ENCODE results near the gene ABCC9. TPM values are rescaled to one million over a fixed set of nuclear protein-coding genes. Genes with fewer than 3 reads are reported as not detected.
A peak's percentile ranks its signal among the peaks of the same experiment; 100 is the strongest.

Gene ABCC9
- total RNA-seq, 1 donor from 2014 or later = 65.9 TPM

GRCh38 chr12:21884936-21885335 is 56.3 kb downstream of the ABCC9 start:
- ATAC-seq = peak; percentile 41

GRCh38 chr12:21882635-21883034 is 58.6 kb downstream of the ABCC9 start:
- ATAC-seq = no peak
- no peak for DNase-seq (ENCODE audit: low spot score)

More at GRCh38 chr12:21884936-21885335, 56.3 kb downstream of the ABCC9 start:
- DNase-seq (ENCODE audit: low spot score) = no peak

- DNase-seq (ENCODE audit: low spot score) (peak; percentile 76), ATAC-seq (peak; percentile 86)
These were observed 59.3 kb downstream of the ABCC9 start for GRCh38 chr12:21881965-21882364.

GRCh38 chr12:21879312-21879711 is 61.9 kb downstream of the ABCC9 start:
- ATAC-seq (peak; percentile 47), DNase-seq (ENCODE audit: low spot score) (no peak)

- ATAC-seq = no peak
- no peak for DNase-seq (ENCODE audit: low spot score)
These were observed 63.8 kb downstream of the ABCC9 start for GRCh38 chr12:21877293-21877982.

GRCh38 chr12:21865846-21866245 is 75.4 kb downstream of the ABCC9 start:
- ATAC-seq = no peak
- no peak for DNase-seq (ENCODE audit: low spot score)

GRCh38 chr12:21860534-21860933 is 80.7 kb downstream of the ABCC9 start:
- no peak for ATAC-seq
- DNase-seq (ENCODE audit: low spot score) = no peak

- ATAC-seq = peak; percentile 28
- DNase-seq (ENCODE audit: low spot score) = no peak
These were observed 81.1 kb downstream of the ABCC9 start for GRCh38 chr12:21860128-21860527.

GRCh38 chr12:21852251-21852650 is 89.0 kb downstream of the ABCC9 start:
- DNase-seq (ENCODE audit: low spot score) (no peak), ATAC-seq (no peak)

- ATAC-seq (no peak), DNase-seq (ENCODE audit: low spot score) (no peak)
These were observed 90.1 kb downstream of the ABCC9 start for GRCh38 chr12:21851151-21851550.

- peak; percentile 76 for ATAC-seq
These were observed 90.8 kb downstream of the ABCC9 start for GRCh38 chr12:21850419-21850818.

GRCh38 chr12:21849878-21850277 is 91.3 kb downstream of the ABCC9 start:
- ATAC-seq = peak; percentile 56

More at GRCh38 chr12:21850419-21850818, 90.8 kb downstream of the ABCC9 start:
- DNase-seq (ENCODE audit: low spot score) = no peak

GRCh38 chr12:21848192-21848591 is 93.0 kb downstream of the ABCC9 start:
- DNase-seq (ENCODE audit: low spot score) = no peak
- no peak for ATAC-seq

More at GRCh38 chr12:21849878-21850277, 91.3 kb downstream of the ABCC9 start:
- no peak for DNase-seq (ENCODE audit: low spot score)

- no peak for DNase-seq (ENCODE audit: low spot score)
- no peak for ATAC-seq
These were observed 97.4 kb downstream of the ABCC9 start for GRCh38 chr12:21843795-21844194.

- ATAC-seq (no peak), DNase-seq (ENCODE audit: low spot score) (no peak)
These were observed 101.5 kb downstream of the ABCC9 start for GRCh38 chr12:21839776-21840175.

- ATAC-seq = no peak
- DNase-seq (ENCODE audit: low spot score) = no peak
These were observed 103.4 kb downstream of the ABCC9 start for GRCh38 chr12:21837847-21838246.

- DNase-seq (ENCODE audit: low spot score) = no peak
- peak; percentile 12 for ATAC-seq
These were observed 109.4 kb downstream of the ABCC9 start for GRCh38 chr12:21831791-21832344.

GRCh38 chr12:21828779-21829178 is 112.4 kb downstream of the ABCC9 start:
- peak; percentile 80 for ATAC-seq
- DNase-seq (ENCODE audit: low spot score) = peak; percentile 79

- no peak for DNase-seq (ENCODE audit: low spot score)
- peak; percentile 57 for ATAC-seq
These were observed 113.0 kb downstream of the ABCC9 start for GRCh38 chr12:21828136-21828775.

GRCh38 chr12:21827083-21827482 is 114.1 kb downstream of the ABCC9 start:
- ATAC-seq (no peak), DNase-seq (ENCODE audit: low spot score) (no peak)

- DNase-seq (ENCODE audit: low spot score) (no peak), ATAC-seq (peak; percentile 6)
These were observed 114.7 kb downstream of the ABCC9 start for GRCh38 chr12:21826618-21826910.

- DNase-seq (ENCODE audit: low spot score) (no peak), ATAC-seq (no peak)
These were observed 115.2 kb downstream of the ABCC9 start for GRCh38 chr12:21825886-21826617.

Measured in left lobe of liver (tissue), 2 donors.